ENCODE results near the gene KCNN3. TPM values are rescaled to one million over a fixed set of nuclear protein-coding genes. Genes with fewer than 3 reads are reported as not detected.

The KCNN3 gene
- total and polyA plus RNA-seq, 2 donors (not counting 1 experiment from before 2014, with no cell fraction given): 0.17 to 0.82 TPM

DNA sequence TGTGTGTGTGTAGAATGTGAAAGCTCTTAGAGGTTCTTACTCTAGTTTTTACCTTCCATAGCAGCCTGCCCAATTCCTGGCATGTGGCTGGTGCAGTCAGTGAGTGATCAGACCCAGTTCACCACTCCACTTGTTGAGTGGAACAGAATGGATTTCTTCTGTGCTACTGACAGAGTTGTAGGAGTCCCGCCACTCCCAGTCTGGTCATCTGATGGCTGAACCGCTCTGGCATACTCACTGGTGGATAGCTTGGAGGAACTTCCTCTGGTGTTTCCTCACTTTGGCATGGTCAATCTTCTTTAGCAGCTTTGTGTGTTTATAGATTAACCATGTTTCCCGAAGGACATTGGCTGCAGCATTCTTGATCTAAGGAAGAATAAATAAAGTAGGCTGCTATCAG is 155.4 kb downstream of the KCNN3 start:
- Histone ChIP-seq H3K79me2 (ENCODE audit: control insufficient read depth, insufficient read depth, low read length) (no peaks in the 10 kb centered on the region), H3K4me3 (ENCODE audit: control extremely low read depth in 1 of 5, extremely low read depth in 1 of 5, insufficient read depth in 1 of 5, low read depth in 2 of 5, low read length in 4 of 5) (no peak overlapping the region), H3K27me3 (replicated peaks in 1 of 4; ENCODE audit: control extremely low read depth in 1 of 4, control insufficient read depth in 3 of 4, insufficient read depth in 4 of 4, low read length in 3 of 4) (no peaks in the 10 kb centered on the region), H3K9me3 (ENCODE audit: control extremely low read depth in 1 of 3, control insufficient read depth in 2 of 3, insufficient read depth in 1 of 3, low read length in 2 of 3) (no peaks in the 10 kb centered on the region), H2AFZ (ENCODE audit: insufficient read depth, low read depth, low read length, poor library complexity, severe bottlenecking) (no peak overlapping the region), H3K4me1 (ENCODE audit: control insufficient read depth in 2 of 2, insufficient read depth in 2 of 2, low read length in 2 of 2) (no peaks in the 10 kb centered on the region), H3K9ac (ENCODE audit: low read length) (no peak overlapping the region), H3K36me3 (replicated peaks in 1 of 2; ENCODE audit: control extremely low read depth in 1 of 2, control insufficient read depth in 1 of 2, extremely low read depth in 1 of 2, insufficient read depth in 2 of 2, low read length in 1 of 2) (no peaks in the 10 kb centered on the region), H3K4me2 (replicated peaks; ENCODE audit: low read depth, low read length, poor library complexity, severe bottlenecking) (no peak overlapping the region), H3K27ac (ENCODE audit: low read length in 2 of 2) (no peak overlapping the region), H4K20me1 (ENCODE audit: control insufficient read depth, insufficient read depth, low read length, poor library complexity, severe bottlenecking) (no peaks in the 10 kb centered on the region)
- CTCF ChIA-PET: no interaction called here
- DNase-seq (peak; percentile 12), ATAC-seq (ENCODE audit: low read depth) (no peak)
- peaks cover 4% of the 10 kb centered on the region for H3K27me3 Mint-ChIP-seq
- no peaks in the 10 kb centered on the region for H3K4me1 Mint-ChIP-seq
- intact Hi-C loops (cut with micrococcal nuclease): no loop called here
- H3K27ac Mint-ChIP-seq: no peak overlapping the region
- TF ChIP-seq EZH2 (IDR thresholded peaks at IDR 0.05; ENCODE audit: borderline replicate concordance, insufficient read depth, low read depth, low read length, poor library complexity, severe bottlenecking): no peak
- TF ChIP-seq, protein P1, sequence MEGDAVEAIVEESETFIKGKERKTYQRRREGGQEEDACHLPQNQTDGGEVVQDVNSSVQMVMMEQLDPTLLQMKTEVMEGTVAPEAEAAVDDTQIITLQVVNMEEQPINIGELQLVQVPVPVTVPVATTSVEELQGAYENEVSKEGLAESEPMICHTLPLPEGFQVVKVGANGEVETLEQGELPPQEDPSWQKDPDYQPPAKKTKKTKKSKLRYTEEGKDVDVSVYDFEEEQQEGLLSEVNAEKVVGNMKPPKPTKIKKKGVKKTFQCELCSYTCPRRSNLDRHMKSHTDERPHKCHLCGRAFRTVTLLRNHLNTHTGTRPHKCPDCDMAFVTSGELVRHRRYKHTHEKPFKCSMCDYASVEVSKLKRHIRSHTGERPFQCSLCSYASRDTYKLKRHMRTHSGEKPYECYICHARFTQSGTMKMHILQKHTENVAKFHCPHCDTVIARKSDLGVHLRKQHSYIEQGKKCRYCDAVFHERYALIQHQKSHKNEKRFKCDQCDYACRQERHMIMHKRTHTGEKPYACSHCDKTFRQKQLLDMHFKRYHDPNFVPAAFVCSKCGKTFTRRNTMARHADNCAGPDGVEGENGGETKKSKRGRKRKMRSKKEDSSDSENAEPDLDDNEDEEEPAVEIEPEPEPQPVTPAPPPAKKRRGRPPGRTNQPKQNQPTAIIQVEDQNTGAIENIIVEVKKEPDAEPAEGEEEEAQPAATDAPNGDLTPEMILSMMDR (IDR thresholded peaks at IDR 0.05): no peak
- WGBS (ENCODE audit: insufficient coverage): 100% methylated on average over 2 of the region's 3 CpGs
- no peak overlapping the region for H3K4me3 Mint-ChIP-seq
- POLR2A ChIA-PET: no interaction called here
- no peaks in the 10 kb centered on the region for H3K9me3 Mint-ChIP-seq (ENCODE audit: insufficient read depth)

DNA sequence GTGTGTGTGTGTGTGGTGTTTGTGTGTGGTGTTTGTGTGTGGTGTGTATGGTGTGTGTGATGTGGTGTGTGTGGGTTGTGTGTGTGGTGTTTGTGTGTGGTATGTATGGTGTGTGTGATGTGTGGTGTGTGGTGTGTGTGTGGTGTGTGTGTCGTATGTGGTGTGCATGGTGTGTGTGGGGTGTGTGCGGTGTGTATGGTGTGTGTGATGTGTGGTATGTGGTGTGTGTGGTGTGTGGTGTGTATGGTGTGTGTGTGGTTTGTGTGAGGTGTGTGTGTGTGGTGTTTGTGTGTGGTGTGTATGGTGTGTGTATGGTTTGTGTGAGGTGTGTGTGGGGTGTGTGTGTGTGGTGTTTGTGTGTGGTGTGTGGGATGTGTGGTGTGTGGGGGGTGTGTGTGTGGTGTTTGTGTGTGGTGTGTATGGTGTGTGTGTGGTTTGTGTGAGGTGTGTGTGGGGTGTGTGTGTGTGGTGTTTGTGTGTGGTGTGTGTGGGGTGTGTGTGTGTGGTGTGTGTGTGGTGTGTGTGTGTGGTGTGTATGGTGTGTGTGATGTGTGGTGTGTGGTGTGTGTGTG is 155.9 kb downstream of the KCNN3 start:
- 85% methylated on average over 2 of the region's 2 CpGs for WGBS (ENCODE audit: insufficient coverage)
- DNase-seq (no peak), ATAC-seq (ENCODE audit: low read depth) (no peak)
- POLR2A ChIA-PET: no interaction called here
- Mint-ChIP-seq H3K27ac (no peak overlapping the region), H3K4me3 (no peak overlapping the region), H3K27me3 (peaks cover 8% of the 10 kb centered on the region), H3K9me3 (ENCODE audit: insufficient read depth) (no peaks in the 10 kb centered on the region), H3K4me1 (no peaks in the 10 kb centered on the region)
- Histone ChIP-seq H3K4me2 (replicated peaks; ENCODE audit: low read depth, low read length, poor library complexity, severe bottlenecking) (no peak overlapping the region), H3K4me3 (ENCODE audit: control extremely low read depth in 1 of 5, extremely low read depth in 1 of 5, insufficient read depth in 1 of 5, low read depth in 2 of 5, low read length in 4 of 5) (no peak overlapping the region), H4K20me1 (ENCODE audit: control insufficient read depth, insufficient read depth, low read length, poor library complexity, severe bottlenecking) (no peaks in the 10 kb centered on the region), H3K36me3 (replicated peaks in 1 of 2; ENCODE audit: control extremely low read depth in 1 of 2, control insufficient read depth in 1 of 2, extremely low read depth in 1 of 2, insufficient read depth in 2 of 2, low read length in 1 of 2) (no peaks in the 10 kb centered on the region), H3K27me3 (replicated peaks in 1 of 4; ENCODE audit: control extremely low read depth in 1 of 4, control insufficient read depth in 3 of 4, insufficient read depth in 4 of 4, low read length in 3 of 4) (no peaks in the 10 kb centered on the region), H2AFZ (ENCODE audit: insufficient read depth, low read depth, low read length, poor library complexity, severe bottlenecking) (no peak overlapping the region), H3K4me1 (ENCODE audit: control insufficient read depth in 2 of 2, insufficient read depth in 2 of 2, low read length in 2 of 2) (no peaks in the 10 kb centered on the region), H3K27ac (ENCODE audit: low read length in 2 of 2) (no peak overlapping the region), H3K9me3 (ENCODE audit: control extremely low read depth in 1 of 3, control insufficient read depth in 2 of 3, insufficient read depth in 1 of 3, low read length in 2 of 3) (no peaks in the 10 kb centered on the region), H3K79me2 (ENCODE audit: control insufficient read depth, insufficient read depth, low read length) (no peaks in the 10 kb centered on the region), H3K9ac (ENCODE audit: low read length) (no peak overlapping the region)
- CTCF ChIA-PET: no interaction called here
- TF ChIP-seq EZH2 (IDR thresholded peaks at IDR 0.05; ENCODE audit: borderline replicate concordance, insufficient read depth, low read depth, low read length, poor library complexity, severe bottlenecking): no peak
- TF ChIP-seq, protein P1 (IDR thresholded peaks at IDR 0.05): no peak
- intact Hi-C loops (cut with micrococcal nuclease): no loop called here

All from B cell (primary cell).